Retinal pigment epithelial cell (primary cell): ENCODE results near the gene HEATR1.

Source experiments
- DNase-seq: peaks from one replicate; pipeline ENCODE4 v3.0.0-alpha.2; 2010; ENCODE audit warnings: low read depth
- H3K4me3 ChIP-seq: 2 replicates; pipeline ENCODE4 v1.5.1; 2011; ENCODE audit warnings: mild to moderate bottlenecking, low read length, control low read depth, moderate library complexity
- TF ChIP-seq, protein P1 (sequence below): conservative IDR thresholded peaks from 2 replicates; pipeline ENCODE4 v1.5.1; 2011; ENCODE audit warnings: low read depth, low read length, control low read depth, inconsistent platforms

Gene HEATR1

DNA sequence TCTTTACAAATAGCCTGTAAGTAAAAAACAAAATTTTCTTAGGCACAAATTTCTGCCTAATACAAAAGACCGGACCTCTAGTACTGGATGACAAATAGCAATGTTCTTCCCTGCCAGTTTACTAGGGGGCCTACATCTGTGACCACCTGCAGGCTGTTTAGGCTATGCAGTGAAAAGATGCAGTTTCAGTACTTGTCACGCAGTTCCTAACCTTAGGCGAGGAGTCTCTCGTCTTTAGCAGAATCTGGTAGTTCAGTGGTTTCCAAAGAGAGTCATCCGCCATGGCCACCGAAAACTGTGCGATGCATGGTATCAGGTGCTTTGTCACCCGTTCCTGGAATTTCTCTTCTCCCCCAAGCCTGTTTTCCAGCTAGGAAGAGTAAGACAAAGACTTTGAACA lies 50.9 kb downstream of the HEATR1 start:
- no peak for DNase-seq
- H3K4me3 ChIP-seq: no peak overlapping the region
- TF ChIP-seq, protein P1, sequence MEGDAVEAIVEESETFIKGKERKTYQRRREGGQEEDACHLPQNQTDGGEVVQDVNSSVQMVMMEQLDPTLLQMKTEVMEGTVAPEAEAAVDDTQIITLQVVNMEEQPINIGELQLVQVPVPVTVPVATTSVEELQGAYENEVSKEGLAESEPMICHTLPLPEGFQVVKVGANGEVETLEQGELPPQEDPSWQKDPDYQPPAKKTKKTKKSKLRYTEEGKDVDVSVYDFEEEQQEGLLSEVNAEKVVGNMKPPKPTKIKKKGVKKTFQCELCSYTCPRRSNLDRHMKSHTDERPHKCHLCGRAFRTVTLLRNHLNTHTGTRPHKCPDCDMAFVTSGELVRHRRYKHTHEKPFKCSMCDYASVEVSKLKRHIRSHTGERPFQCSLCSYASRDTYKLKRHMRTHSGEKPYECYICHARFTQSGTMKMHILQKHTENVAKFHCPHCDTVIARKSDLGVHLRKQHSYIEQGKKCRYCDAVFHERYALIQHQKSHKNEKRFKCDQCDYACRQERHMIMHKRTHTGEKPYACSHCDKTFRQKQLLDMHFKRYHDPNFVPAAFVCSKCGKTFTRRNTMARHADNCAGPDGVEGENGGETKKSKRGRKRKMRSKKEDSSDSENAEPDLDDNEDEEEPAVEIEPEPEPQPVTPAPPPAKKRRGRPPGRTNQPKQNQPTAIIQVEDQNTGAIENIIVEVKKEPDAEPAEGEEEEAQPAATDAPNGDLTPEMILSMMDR: no peak

DNA sequence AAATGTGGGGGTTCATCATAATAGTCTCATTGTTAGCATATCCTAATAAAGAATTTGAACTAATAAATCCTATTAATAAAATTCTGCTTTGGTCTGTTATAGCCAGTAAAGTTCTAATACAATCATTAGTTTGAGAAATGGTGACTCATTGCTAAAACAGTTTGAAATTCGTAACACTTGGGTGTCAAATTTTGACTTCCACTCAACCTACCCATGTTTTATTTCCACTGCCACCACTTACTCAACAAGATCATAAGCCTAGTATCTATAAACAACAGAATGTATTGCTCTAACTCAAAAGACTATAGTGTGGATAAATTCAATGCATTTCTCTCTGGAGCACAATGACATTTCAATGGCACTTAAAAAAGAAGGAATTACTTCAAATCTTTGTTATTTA lies 51.4 kb downstream of the HEATR1 start:
- no peak overlapping the region for H3K4me3 ChIP-seq
- TF ChIP-seq, protein P1: no peak
- no peak for DNase-seq

DNA sequence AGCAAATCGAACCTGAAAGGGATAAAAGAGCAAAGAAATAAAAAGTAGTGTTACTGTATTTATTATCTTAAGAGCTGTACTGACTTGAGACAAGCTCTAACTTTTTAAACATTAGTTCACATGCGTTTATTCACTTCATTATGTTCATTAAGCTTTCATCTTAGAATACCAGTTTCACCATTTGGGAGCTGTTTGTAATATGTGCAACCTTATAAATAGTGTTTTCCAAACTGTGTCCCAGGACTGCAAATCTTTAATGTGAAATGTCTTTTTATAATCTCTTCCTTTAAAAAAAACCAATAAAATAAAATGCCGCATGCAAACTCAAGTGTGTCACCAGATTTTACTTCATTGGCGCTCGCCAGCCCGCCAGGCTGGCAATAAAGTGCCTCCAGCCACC lies 52.2 kb downstream of the HEATR1 start:
- TF ChIP-seq, protein P1: no peak
- no peak for DNase-seq
- H3K4me3 ChIP-seq: no peak overlapping the region

DNA sequence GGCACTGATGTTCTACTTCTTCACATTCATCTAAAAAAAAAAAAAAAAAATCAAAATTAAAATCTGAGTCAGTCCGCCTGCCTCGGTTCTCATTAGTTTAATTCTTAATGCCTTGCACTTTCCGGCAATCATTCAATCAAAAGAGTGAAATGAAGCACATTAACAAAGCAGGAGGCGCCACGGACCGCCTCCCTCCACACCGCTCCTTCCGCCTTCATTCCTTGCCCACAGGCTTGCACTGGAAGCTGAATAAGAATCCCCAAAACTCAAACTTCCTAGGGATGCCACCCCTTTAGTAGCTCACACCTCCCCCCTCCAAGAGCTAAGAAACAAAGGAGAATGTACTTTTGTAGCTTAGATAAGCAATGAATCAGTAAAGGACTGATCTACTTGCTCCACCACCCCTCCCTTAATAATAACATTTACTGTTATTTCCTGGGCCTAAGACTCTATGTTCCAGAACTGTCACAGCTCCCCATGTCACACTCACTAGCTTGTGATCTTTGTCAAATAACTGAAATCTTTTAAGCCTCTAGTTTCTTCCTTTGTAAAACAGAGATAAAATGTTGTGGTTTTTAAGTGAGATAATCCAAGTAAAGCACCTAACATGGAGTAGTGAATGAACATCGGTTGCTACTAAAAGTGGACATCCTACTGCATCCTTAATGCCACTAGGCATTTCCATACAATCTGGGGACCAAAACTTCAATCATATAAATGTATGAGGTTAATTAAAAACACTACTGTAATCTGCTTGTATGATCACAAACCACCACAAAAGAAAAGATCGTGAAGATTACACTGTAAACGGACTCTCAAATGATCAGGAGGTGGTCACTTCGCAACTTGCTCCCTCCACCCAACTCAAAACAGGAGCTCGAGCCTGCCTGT lies 53.1 kb downstream of the HEATR1 start:
- TF ChIP-seq, protein P1: no peak
- no peak overlapping the region for H3K4me3 ChIP-seq
- no peak for DNase-seq

DNA sequence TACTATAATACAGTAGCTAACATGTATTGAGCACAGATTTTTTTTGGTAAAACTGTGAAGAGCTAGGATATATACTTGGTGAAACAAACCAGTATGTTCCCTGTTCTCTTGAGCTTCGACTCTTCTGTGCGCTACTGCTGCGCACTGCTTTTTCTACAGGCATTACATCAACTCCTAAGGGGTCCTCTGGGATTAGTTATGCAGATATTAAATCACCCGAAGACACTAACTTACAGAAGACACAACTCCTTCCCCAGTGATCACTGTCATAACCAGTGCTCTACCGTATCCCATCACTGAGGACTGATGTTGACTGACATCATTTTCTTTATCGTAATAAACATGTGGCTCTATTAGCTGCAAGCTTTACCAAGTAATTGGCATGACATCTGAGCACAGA lies 55.9 kb downstream of the HEATR1 start:
- TF ChIP-seq, protein P1: no peak
- no peak overlapping the region for H3K4me3 ChIP-seq
- DNase-seq: no peak

DNA sequence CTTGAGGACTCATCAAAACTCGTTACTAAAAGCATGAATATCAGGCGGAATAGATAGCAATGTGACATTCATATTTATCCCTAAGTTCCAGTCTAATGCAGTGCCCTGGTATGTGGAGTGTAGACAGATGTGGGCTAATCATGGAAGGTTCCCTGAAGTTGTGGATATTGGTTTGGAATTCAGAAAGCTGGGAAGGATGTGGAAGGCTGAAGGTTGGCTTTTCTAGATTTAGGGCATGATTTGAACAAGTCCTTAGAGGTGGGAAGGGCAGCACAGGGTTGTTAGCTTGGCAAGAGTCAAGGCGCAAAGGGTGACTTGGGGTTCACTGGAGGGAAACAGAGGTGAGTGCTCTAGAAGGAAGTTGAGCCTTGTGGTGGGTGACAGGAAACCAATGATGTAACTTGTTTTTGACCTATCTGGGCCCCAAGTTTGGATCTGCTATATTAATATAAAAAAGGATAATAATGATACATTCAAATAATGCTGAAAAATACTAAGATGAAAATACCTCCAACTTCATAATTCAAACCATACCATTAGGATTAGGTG lies 58.6 kb downstream of the HEATR1 start:
- TF ChIP-seq, protein P1: no peak
- no peak for DNase-seq
- no peak overlapping the region for H3K4me3 ChIP-seq
